Body of pancreas (tissue), 4 donors: ENCODE data around the gene SULT1C4.
"Not testable (repeated sequence)": the region's sequence is repeated elsewhere in the genome, so short reads cannot be mapped to it uniquely, and the experiment has no call there.

Source experiments
- CTCF ChIP-seq, 7 experiments: fragments of 450-650 bp in 4 of 7; fragments of 200-600 bp in 3 of 7; sonication (generic) in 3 of 7; IDR thresholded peaks; one replicate each; pipeline ENCODE4 v1.5.1; 2016 to 2019; ENCODE audit warnings: antibody characterized with exemption in 7 of 7
- POLR2A ChIP-seq, 3 donors: fragments of 450-650 bp; IDR thresholded peaks; one replicate each; pipeline ENCODE4 v1.6.1; 2016; ENCODE audit warnings: antibody characterized with exemption in 3 of 3, mild to moderate bottlenecking in 2 of 3

- TF ChIP-seq CTCF, POLR2A (IDR thresholded peaks at IDR 0.05): not testable (repeated sequence)
Observed at GRCh38 chr2:108435578-108435977, 57.8 kb downstream of the SULT1C4 start.
